ENCODE results near the gene LRRN3. TPM values are rescaled to one million over a fixed set of nuclear protein-coding genes. Genes with fewer than 3 reads are reported as not detected.
A peak's percentile ranks its signal among the peaks of the same experiment; 100 is the strongest.

The LRRN3 gene
- total RNA-seq, 1 donor from 2014 or later, result 2.2 TPM

GRCh38 chr7:111089822-111090426 lies 1.0 kb upstream of the LRRN3 start:
- no peaks in the 10 kb centered on the region for H3K79me2 ChIP-seq (ENCODE audit: insufficient read depth, low read length)
- H3K36me3 Mint-ChIP-seq (ENCODE audit: low read depth, unreplicated experiment), result no peaks in the 10 kb centered on the region
- FAIRE-seq (no peak), DNase-seq (ENCODE audit: low read depth) (no peak)
- H4K20me1 ChIP-seq (ENCODE audit: insufficient read depth, low read length), result no peaks in the 10 kb centered on the region
- H3K27me3 Mint-ChIP-seq (ENCODE audit: low read depth, unreplicated experiment), result no peaks in the 10 kb centered on the region
- H3K36me3 ChIP-seq (ENCODE audit: insufficient read depth, low read length), result no peaks in the 10 kb centered on the region
- no peaks in the 10 kb centered on the region for H3K27me3 ChIP-seq (ENCODE audit: insufficient read depth, low read length)
- no peak overlapping the region for H3K4me3 Mint-ChIP-seq (ENCODE audit: unreplicated experiment)
- peaks cover 38% of the 10 kb centered on the region for H3K4me1 Mint-ChIP-seq (ENCODE audit: low read depth, unreplicated experiment)
- TF ChIP-seq EZH2 (IDR thresholded peaks at IDR 0.05; ENCODE audit: insufficient read depth, low read length), result no peak
- TF ChIP-seq, protein P1, sequence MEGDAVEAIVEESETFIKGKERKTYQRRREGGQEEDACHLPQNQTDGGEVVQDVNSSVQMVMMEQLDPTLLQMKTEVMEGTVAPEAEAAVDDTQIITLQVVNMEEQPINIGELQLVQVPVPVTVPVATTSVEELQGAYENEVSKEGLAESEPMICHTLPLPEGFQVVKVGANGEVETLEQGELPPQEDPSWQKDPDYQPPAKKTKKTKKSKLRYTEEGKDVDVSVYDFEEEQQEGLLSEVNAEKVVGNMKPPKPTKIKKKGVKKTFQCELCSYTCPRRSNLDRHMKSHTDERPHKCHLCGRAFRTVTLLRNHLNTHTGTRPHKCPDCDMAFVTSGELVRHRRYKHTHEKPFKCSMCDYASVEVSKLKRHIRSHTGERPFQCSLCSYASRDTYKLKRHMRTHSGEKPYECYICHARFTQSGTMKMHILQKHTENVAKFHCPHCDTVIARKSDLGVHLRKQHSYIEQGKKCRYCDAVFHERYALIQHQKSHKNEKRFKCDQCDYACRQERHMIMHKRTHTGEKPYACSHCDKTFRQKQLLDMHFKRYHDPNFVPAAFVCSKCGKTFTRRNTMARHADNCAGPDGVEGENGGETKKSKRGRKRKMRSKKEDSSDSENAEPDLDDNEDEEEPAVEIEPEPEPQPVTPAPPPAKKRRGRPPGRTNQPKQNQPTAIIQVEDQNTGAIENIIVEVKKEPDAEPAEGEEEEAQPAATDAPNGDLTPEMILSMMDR (IDR thresholded peaks at IDR 0.05; ENCODE audit: insufficient read depth, low read depth, low read length), result peak; percentile 76
- no peak overlapping the region for H3K4me2 ChIP-seq (ENCODE audit: low read length)
- no peak overlapping the region for H3K4me3 ChIP-seq (ENCODE audit: insufficient read depth, low read depth, low read length)
- H3K9me3 ChIP-seq (ENCODE audit: insufficient read depth, low read depth, low read length), result no peaks in the 10 kb centered on the region
- no peak overlapping the region for H3K9ac ChIP-seq (ENCODE audit: low read length)
- H3K4me1 ChIP-seq (ENCODE audit: insufficient read depth, low read length), result peaks cover 3% of the 10 kb centered on the region
- no peak overlapping the region for H2AFZ ChIP-seq (ENCODE audit: low read depth, low read length)
- H3K9me3 Mint-ChIP-seq (ENCODE audit: unreplicated experiment), result no peaks in the 10 kb centered on the region
- H3K27ac Mint-ChIP-seq (ENCODE audit: unreplicated experiment), result no peak overlapping the region
- no peak overlapping the region for H3K27ac ChIP-seq (ENCODE audit: low read depth, low read length)

- Histone ChIP-seq H3K36me3 (ENCODE audit: insufficient read depth, low read length) (no peaks in the 10 kb centered on the region), H3K27me3 (ENCODE audit: insufficient read depth, low read length) (no peaks in the 10 kb centered on the region), H3K4me1 (ENCODE audit: insufficient read depth, low read length) (peaks cover 3% of the 10 kb centered on the region), H3K79me2 (ENCODE audit: insufficient read depth, low read length) (no peaks in the 10 kb centered on the region), H2AFZ (ENCODE audit: low read depth, low read length) (peak overlapping the region; percentile 6), H3K4me2 (ENCODE audit: low read length) (peak overlapping the region; percentile 79), H3K27ac (ENCODE audit: low read depth, low read length) (no peak overlapping the region), H3K9me3 (ENCODE audit: insufficient read depth, low read depth, low read length) (no peaks in the 10 kb centered on the region), H3K4me3 (ENCODE audit: insufficient read depth, low read depth, low read length) (peak overlapping the region; percentile 51), H3K9ac (ENCODE audit: low read length) (peak overlapping the region; percentile 64), H4K20me1 (ENCODE audit: insufficient read depth, low read length) (no peaks in the 10 kb centered on the region)
- TF ChIP-seq, protein P1 (IDR thresholded peaks at IDR 0.05; ENCODE audit: insufficient read depth, low read depth, low read length), result no peak
- no peak for TF ChIP-seq EZH2 (IDR thresholded peaks at IDR 0.05; ENCODE audit: insufficient read depth, low read length)
- Mint-ChIP-seq H3K27me3 (ENCODE audit: low read depth, unreplicated experiment) (no peaks in the 10 kb centered on the region), H3K4me1 (ENCODE audit: low read depth, unreplicated experiment) (peaks cover 36% of the 10 kb centered on the region), H3K4me3 (ENCODE audit: unreplicated experiment) (peak overlapping the region; percentile 71), H3K27ac (ENCODE audit: unreplicated experiment) (peak overlapping the region; percentile 62), H3K9me3 (ENCODE audit: unreplicated experiment) (no peaks in the 10 kb centered on the region), H3K36me3 (ENCODE audit: low read depth, unreplicated experiment) (no peaks in the 10 kb centered on the region)
- DNase-seq (ENCODE audit: low read depth) (no peak), FAIRE-seq (no peak)
Observed at GRCh38 chr7:111091593-111092358, 849 bp downstream of the LRRN3 start.
